ENCODE results near the gene REG1A.

- no peak for TF ChIP-seq CTCF (IDR thresholded peaks at IDR 0.05)
- TF ChIP-seq POLR2AphosphoS5 (IDR thresholded peaks at IDR 0.05; ENCODE audit: low read depth, low read length): no peak
Observed at GRCh38 chr2:79125721-79125985, 5.4 kb downstream of the REG1A start.

Data from Panc1 (cell line).